Thyroid gland (tissue), 4 donors: ENCODE results near the gene DPYD. TPM values are rescaled to one million over a fixed set of nuclear protein-coding genes. Genes with fewer than 3 reads are reported as not detected.
A peak's percentile ranks its signal among the peaks of the same experiment; 100 is the strongest.

Experiments used
- DNase-seq, 2 donors: peaks; one replicate each; pipeline ENCODE4 v3.0.0-alpha.2; 2019
- H3K27ac ChIP-seq, 3 donors: fragments of 200-600 bp; sonication (generic); 1 replicate in 2 of 3; 2 replicates in 1 of 3; pipeline ENCODE4 v1.5.1; 2016 to 2019; ENCODE audit warnings: mild to moderate bottlenecking in 1 of 3, moderate library complexity in 1 of 3
- H3K27me3 ChIP-seq: fragments of 200-600 bp; sonication (generic); one replicate; pipeline ENCODE4 v1.5.1; 2019
- H3K36me3 ChIP-seq, 2 donors: fragments of 200-600 bp; sonication (generic); one replicate each; pipeline ENCODE4 v1.5.1; 2016 to 2019
- H3K4me1 ChIP-seq, 2 donors: fragments of 200-600 bp; sonication (generic); one replicate each; pipeline ENCODE4 v1.5.1; 2017 to 2019
- H3K4me3 ChIP-seq, 3 donors: fragments of 200-600 bp; sonication (generic); replicated peaks in 1 of 3; 1 replicate in 2 of 3; 2 replicates in 1 of 3; pipeline ENCODE4 v1.5.1; 2016; ENCODE audit warnings: mild to moderate bottlenecking in 1 of 3
- H3K9me3 ChIP-seq: fragments of 200-600 bp; sonication (generic); one replicate; pipeline ENCODE4 v1.5.1; 2017
- POLR2A ChIP-seq, 2 donors: fragments of 450-650 bp; IDR thresholded peaks; one replicate each; pipeline ENCODE4 v1.6.1; 2017; ENCODE audit warnings: antibody characterized with exemption in 2 of 2, mild to moderate bottlenecking in 2 of 2, moderate library complexity in 1 of 2
- WGBS, 2 donors: methylation state at CpG; one replicate each; pipeline ENCODE4 v1.1.5; 2017; 5-methylcytosine and 5-hydroxymethylcytosine counted together
- intact Hi-C: fragments of 100-400 bp; cut with DNase I; formaldehyde crosslinking; loops from one replicate; pipeline ENCODE4 v1.15.1; 2023
- total RNA-seq, 4 donors: library from RNA; depleted of rRNA; stranded (reverse); fragments of >200 nt; gene quantifications; one replicate each; pipeline ENCODE4 v1.2.3, GENCODE V29; 2016
- TF ChIP-seq, protein P1 (sequence below), 6 experiments: fragments of 200-600 bp in 3 of 6; fragments of 450-650 bp in 3 of 6; sonication (generic) in 3 of 6; IDR thresholded peaks; one replicate each; pipeline ENCODE4 v1.5.1; 2016 to 2019; ENCODE audit warnings: antibody characterized with exemption in 6 of 6, mild to moderate bottlenecking in 2 of 6, inconsistent platforms in 1 of 6, moderate library complexity in 1 of 6

Gene DPYD
- total RNA-seq, 4 donors from 2014 or later, result 27.3 to 54.0 (median 39.5) TPM

- intact Hi-C loops, result no loop called here
- H3K4me1 ChIP-seq, result peaks cover 0 to 4% of the 10 kb centered on the region in 2 donors
- DNase-seq, result no peak
- H3K36me3 ChIP-seq, result no peaks in the 10 kb centered on the region
- no peak overlapping the region for H3K27ac ChIP-seq
- no peak overlapping the region for H3K4me3 ChIP-seq
- 44 to 54% methylated on average over 1 of the region's 1 CpG for WGBS, 2 donors
- TF ChIP-seq, protein P1, sequence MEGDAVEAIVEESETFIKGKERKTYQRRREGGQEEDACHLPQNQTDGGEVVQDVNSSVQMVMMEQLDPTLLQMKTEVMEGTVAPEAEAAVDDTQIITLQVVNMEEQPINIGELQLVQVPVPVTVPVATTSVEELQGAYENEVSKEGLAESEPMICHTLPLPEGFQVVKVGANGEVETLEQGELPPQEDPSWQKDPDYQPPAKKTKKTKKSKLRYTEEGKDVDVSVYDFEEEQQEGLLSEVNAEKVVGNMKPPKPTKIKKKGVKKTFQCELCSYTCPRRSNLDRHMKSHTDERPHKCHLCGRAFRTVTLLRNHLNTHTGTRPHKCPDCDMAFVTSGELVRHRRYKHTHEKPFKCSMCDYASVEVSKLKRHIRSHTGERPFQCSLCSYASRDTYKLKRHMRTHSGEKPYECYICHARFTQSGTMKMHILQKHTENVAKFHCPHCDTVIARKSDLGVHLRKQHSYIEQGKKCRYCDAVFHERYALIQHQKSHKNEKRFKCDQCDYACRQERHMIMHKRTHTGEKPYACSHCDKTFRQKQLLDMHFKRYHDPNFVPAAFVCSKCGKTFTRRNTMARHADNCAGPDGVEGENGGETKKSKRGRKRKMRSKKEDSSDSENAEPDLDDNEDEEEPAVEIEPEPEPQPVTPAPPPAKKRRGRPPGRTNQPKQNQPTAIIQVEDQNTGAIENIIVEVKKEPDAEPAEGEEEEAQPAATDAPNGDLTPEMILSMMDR (IDR thresholded peaks at IDR 0.05), result no peak
- TF ChIP-seq POLR2A (IDR thresholded peaks at IDR 0.05), result no peak
- no peaks in the 10 kb centered on the region for H3K27me3 ChIP-seq
- H3K9me3 ChIP-seq, result no peaks in the 10 kb centered on the region
Observed at GRCh38 chr1:97158691-97159096, 762.1 kb downstream of the DPYD start.

- DNase-seq, result no peak
- WGBS, 2 donors, result 88 to 90% methylated on average over 1 of the region's 1 CpG
Observed at GRCh38 chr1:97157991-97158390, 762.8 kb downstream of the DPYD start.

GRCh38 chr1:97151651-97152050, 769.2 kb downstream of the DPYD start:
- H3K27me3 ChIP-seq, result no peaks in the 10 kb centered on the region
- TF ChIP-seq POLR2A (IDR thresholded peaks at IDR 0.05), result no peak
- TF ChIP-seq, protein P1 (IDR thresholded peaks at IDR 0.05), result no peak
- no peaks in the 10 kb centered on the region for H3K36me3 ChIP-seq
- no peak overlapping the region for H3K4me3 ChIP-seq
- H3K4me1 ChIP-seq, result no peaks in the 10 kb centered on the region
- no peaks in the 10 kb centered on the region for H3K9me3 ChIP-seq
- no peak overlapping the region for H3K27ac ChIP-seq
- no peak for DNase-seq
- intact Hi-C loops, result no loop called here

More at GRCh38 chr1:97157991-97158390, 762.8 kb downstream of the DPYD start:
- no peaks in the 10 kb centered on the region for H3K9me3 ChIP-seq
- no peaks in the 10 kb centered on the region for H3K27me3 ChIP-seq
- no peaks in the 10 kb centered on the region for H3K36me3 ChIP-seq
- TF ChIP-seq, protein P1 (IDR thresholded peaks at IDR 0.05), result no peak
- no peak for TF ChIP-seq POLR2A (IDR thresholded peaks at IDR 0.05)
- H3K4me1 ChIP-seq, result peaks cover 0 to 4% of the 10 kb centered on the region in 2 donors
- H3K4me3 ChIP-seq, result no peak overlapping the region
- no peak overlapping the region for H3K27ac ChIP-seq
- intact Hi-C loops, result no loop called here

DNA sequence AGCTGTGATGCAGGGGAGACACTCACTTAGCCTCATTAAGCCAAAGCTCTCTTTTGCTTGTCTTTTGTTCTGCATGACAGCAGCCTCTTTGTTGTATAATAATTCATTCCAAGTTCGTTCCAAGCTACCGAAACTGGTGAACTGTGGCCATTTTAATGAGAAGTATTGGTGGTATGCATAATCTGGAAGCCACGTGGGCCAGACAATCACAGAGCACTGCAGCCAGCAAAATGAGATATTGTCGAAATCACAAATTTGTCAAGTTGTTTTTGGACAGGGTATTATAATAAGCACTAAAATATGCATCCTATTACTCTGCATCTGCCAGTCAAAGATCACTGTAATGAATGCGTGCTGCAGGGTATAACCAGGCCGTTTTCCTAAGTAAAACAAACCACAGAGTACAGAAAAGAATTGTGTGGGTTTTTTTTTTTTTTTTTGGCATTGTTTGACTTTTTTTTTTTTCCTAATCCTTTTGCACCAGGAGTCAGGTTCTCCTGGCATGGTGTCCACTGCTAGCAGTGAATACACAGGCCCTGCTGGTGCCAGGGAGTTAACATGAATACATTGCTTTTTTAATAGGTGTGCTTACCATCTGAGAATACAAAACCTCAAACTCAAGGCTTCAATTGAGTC, 775.4 kb downstream of the DPYD start:
- no peaks in the 10 kb centered on the region for H3K36me3 ChIP-seq
- no peak overlapping the region for H3K27ac ChIP-seq
- WGBS, 2 donors, result 55 to 65% methylated on average over 6 of the region's 6 CpGs
- intact Hi-C loops, result no loop called here
- H3K4me3 ChIP-seq, result no peak overlapping the region
- no peaks in the 10 kb centered on the region for H3K9me3 ChIP-seq
- TF ChIP-seq, protein P1 (IDR thresholded peaks at IDR 0.05), result no peak
- TF ChIP-seq POLR2A (IDR thresholded peaks at IDR 0.05), result no peak
- no peaks in the 10 kb centered on the region for H3K27me3 ChIP-seq
- H3K4me1 ChIP-seq, result no peaks in the 10 kb centered on the region
- DNase-seq, result peak in 1 of 2 donors; percentile 10

DNA sequence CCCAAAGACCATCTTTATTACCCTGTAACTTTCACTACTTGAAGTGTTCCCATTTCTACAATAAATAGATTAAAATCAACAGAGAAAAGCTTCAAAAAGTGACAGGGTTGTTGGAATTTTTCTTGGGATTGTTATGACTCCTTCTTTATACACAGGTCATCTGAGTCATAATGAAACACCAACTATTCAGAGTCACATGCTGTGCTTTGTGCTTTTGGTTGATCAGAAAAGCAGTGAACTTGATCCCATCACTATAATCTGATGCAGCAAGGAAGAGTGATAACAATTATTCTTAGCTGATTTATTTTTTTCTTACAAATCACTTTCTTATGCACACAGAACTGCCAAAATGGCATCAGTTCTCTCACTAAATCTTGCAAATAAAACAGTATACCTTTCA, 776.3 kb downstream of the DPYD start:
- Histone ChIP-seq H3K4me3 (no peak overlapping the region), H3K9me3 (no peaks in the 10 kb centered on the region), H3K4me1 (no peaks in the 10 kb centered on the region), H3K36me3 (no peaks in the 10 kb centered on the region), H3K27ac (no peak overlapping the region), H3K27me3 (no peaks in the 10 kb centered on the region)
- TF ChIP-seq, protein P1 (IDR thresholded peaks at IDR 0.05), result no peak
- no peak for TF ChIP-seq POLR2A (IDR thresholded peaks at IDR 0.05)
- intact Hi-C loops, result no loop called here
- no peak for DNase-seq
